ENCODE data around the gene RAVER2.

DNA sequence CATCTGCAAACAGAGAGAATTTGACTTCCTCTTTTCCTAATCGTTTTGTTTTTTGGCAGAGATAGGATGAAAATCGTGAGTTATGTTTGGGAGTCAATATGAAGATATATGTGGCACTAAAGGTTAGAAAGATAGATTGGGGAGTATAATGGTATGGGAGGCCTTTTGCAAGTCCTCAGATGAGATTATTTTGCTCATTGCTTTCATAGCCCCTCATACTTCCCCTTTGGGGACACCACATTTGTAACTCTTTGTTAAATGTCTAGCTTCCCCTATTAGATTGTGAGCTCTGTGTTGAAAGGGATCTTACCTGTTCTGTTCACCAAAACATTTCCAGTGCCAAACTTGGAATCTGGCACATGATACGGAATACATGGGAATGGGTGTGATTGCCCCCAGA is 30.2 kb downstream of the RAVER2 start:
- TF ChIP-seq, protein P1, sequence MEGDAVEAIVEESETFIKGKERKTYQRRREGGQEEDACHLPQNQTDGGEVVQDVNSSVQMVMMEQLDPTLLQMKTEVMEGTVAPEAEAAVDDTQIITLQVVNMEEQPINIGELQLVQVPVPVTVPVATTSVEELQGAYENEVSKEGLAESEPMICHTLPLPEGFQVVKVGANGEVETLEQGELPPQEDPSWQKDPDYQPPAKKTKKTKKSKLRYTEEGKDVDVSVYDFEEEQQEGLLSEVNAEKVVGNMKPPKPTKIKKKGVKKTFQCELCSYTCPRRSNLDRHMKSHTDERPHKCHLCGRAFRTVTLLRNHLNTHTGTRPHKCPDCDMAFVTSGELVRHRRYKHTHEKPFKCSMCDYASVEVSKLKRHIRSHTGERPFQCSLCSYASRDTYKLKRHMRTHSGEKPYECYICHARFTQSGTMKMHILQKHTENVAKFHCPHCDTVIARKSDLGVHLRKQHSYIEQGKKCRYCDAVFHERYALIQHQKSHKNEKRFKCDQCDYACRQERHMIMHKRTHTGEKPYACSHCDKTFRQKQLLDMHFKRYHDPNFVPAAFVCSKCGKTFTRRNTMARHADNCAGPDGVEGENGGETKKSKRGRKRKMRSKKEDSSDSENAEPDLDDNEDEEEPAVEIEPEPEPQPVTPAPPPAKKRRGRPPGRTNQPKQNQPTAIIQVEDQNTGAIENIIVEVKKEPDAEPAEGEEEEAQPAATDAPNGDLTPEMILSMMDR (conservative IDR thresholded peaks at IDR 0.05 in 1 of 2, IDR thresholded peaks at IDR 0.05 in 1 of 2; ENCODE audit: extremely low read depth in 1 of 2, insufficient read depth in 1 of 2, low read depth in 1 of 2, low read length in 2 of 2): no peak
- no peak for TF ChIP-seq EZH2 (IDR thresholded peaks at IDR 0.05; ENCODE audit: borderline replicate concordance, low read length)
